ENCODE data around the gene AKAP4. TPM values are rescaled to one million over a fixed set of nuclear protein-coding genes. Genes with fewer than 3 reads are reported as not detected.

Gene AKAP4, protein sequence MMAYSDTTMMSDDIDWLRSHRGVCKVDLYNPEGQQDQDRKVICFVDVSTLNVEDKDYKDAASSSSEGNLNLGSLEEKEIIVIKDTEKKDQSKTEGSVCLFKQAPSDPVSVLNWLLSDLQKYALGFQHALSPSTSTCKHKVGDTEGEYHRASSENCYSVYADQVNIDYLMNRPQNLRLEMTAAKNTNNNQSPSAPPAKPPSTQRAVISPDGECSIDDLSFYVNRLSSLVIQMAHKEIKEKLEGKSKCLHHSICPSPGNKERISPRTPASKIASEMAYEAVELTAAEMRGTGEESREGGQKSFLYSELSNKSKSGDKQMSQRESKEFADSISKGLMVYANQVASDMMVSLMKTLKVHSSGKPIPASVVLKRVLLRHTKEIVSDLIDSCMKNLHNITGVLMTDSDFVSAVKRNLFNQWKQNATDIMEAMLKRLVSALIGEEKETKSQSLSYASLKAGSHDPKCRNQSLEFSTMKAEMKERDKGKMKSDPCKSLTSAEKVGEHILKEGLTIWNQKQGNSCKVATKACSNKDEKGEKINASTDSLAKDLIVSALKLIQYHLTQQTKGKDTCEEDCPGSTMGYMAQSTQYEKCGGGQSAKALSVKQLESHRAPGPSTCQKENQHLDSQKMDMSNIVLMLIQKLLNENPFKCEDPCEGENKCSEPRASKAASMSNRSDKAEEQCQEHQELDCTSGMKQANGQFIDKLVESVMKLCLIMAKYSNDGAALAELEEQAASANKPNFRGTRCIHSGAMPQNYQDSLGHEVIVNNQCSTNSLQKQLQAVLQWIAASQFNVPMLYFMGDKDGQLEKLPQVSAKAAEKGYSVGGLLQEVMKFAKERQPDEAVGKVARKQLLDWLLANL
- not detected in 2 replicates for total RNA-seq (2014; rRNA removed; shearing (Covaris generic))
- polyA plus RNA-seq (2015; cell fraction: cytosol; rRNA removed), result not detected in 2 replicates
- polyA plus RNA-seq (2015; cell fraction: nucleus; rRNA removed), result not detected in 2 replicates

DNA sequence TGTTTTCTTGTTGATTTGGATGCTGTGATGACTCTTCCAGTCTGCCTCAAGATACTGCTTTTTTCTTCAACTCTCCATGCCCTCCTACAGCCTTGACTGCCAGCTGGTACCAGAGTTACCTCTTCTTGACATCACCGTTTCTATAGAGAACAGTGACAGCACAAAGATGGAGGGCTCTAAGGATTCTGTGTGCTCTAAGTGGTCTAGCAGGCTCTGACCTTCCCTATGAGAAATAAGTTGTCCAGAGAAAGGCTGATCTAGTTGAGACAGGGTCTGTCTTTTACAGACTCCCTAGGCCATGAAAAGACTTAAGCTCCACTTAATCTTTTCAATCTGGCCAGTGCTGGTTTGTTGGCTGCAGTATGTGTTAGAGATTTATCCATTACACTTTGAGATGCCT is at the start of gene AKAP4:
Gene AKAP4 (minus strand): TSS at position 101 of the 400 bp plus-strand sequence. CDS start 118 bp downstream, outside the sequence.
- no peak for DNase-seq (ENCODE audit: low read depth)

DNA sequence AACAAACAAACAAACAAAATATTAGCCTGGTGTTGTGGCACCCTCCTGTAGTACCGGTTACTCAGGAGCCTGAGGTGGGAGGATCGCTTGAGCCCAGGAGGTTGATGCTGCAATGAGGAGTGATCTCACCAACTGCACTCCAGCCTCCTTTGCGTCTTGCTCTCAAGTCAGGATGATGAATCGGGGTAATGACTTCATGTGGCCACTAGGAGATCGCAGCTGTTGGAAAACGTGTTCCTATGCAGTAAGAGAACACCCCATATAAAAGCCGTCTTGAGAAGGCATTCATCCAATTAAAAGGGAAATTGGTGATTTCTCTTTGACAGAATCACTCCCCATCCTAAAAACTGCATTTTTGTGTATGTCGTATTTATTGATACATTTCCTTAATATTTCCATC is 10.7 kb upstream of the AKAP4 start:
- peak; percentile 17 for DNase-seq (ENCODE audit: low read depth)

DNA sequence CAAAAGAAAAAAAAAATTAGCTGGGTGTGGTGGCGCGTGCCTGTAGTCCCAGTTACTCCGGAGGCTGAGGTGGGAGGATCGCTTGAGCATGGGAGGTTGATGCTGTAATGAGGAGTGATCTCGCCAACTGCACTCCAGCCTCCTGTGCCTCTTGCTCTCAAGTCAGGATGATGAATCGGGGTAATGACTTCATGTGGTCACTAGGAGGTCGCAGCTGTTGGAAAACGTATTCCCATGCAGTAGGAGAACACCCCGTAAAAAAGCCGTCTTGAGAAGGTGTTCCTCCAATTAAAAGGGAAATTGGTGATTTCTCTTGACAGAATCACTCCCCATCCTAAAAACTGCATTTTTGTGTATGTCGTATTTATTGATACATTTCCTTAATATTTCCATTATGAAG is 5.9 kb upstream of the AKAP4 start:
- DNase-seq (ENCODE audit: low read depth), result no peak

DNA sequence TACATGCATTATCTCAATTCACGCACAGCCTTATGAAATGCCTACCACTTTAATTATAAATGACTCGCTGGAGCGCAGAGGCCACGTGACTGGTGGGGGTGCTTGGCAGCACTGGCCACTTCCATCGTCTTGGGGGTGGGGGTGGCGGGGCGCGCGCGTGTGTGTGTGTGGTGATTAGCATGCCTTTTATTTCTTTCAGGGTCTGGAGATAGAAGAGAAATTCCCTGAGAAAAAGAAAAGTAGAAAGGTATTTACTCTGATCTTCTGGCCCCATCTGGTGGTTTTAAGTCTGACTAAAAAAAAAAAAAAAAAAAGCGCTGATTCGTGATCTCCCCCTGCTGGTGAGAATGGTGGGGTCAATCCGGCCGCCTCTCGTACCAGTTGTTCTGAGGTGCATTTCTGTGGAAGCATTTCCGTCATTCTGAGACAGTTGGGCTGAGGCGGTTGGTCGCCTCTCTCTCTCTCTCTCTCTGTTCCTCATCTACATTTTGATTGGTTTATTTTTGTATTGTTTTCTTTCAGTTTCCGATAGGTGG is 3.6 kb upstream of the AKAP4 start, which contains the start of gene CCNB3:
Gene CCNB3 (plus strand): TSS at position 402 of the 536 bp plus-strand sequence. CDS start 80,399 bp downstream, outside the sequence.
- DNase-seq (ENCODE audit: low read depth), result peak; percentile 71

DNA sequence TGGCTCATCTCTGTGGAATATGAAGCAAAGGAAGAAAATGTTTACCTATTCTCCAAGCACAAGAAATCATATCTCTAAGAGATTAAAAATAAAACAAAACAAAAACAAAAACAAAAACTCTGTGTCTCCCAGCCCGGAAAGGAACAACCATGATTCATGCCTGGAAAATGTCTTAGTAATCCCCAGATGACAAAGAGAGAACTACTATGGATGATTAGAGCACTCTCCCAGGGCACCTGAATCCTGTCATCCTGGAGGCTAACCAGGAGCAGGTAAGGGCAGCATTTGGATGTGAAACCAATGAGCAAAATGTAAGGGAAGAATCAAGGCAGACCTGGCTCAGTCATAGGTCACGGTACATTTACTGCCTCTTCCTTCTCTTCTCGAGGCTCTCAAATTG is 1.7 kb upstream of the AKAP4 start:
- peak; percentile 1 for DNase-seq (ENCODE audit: low read depth)

DNA sequence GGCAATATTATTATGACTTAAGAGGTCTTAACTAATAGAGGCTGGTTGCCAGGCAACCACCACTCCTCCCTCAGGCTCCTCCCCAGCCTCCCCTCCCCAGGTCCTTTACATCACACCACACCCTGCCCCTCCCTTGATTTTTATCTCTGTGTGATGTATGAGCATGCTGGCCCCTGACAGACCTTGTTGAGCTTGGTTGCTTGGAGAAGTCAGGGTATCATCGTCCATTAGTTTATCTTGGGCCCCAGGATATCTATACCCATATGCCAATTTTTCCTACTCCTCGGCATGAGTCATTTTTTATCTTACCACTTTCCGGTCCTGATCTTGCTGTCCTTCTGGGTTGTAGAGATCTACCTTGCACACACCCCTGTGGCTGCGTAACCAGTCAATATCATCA is 2.5 kb downstream of the AKAP4 start:
- peak; percentile 6 for DNase-seq (ENCODE audit: low read depth)

DNA sequence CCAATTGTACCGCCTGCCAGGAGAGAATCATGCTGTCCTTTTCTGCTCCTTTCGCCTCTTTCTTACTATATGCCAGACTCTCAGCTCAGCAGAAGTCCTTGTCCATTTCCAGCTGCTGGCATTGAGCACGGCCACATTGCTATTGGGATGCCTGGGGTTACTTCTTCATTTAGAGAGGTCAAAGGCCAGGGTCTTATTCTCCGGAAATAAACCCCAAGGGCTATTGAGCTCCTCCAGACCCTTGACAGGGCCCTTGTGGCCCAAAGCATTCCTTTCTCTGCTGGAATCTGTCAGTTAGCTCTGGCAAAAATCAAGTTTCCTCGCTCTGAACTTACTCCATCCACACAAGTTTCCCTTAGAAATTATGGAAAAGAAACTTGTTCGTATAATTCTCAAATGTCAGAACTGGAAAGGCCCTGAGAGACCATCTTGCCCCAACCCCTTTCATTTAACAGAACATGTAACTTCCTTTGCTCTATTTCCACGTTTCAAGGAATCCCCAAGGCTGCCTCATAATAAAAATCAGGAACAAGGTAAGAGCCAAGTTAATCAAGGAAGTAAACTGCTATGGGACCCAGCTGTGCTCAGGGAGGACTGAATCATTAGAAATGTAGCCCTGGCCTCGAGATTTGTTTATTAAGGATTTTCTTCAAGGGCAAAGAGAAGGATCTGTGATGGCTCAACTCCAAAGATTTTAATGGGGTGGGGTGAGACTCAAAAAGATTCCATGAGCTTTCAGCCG is 11.8 kb downstream of the AKAP4 start:
- DNase-seq (ENCODE audit: low read depth), result no peak

DNA sequence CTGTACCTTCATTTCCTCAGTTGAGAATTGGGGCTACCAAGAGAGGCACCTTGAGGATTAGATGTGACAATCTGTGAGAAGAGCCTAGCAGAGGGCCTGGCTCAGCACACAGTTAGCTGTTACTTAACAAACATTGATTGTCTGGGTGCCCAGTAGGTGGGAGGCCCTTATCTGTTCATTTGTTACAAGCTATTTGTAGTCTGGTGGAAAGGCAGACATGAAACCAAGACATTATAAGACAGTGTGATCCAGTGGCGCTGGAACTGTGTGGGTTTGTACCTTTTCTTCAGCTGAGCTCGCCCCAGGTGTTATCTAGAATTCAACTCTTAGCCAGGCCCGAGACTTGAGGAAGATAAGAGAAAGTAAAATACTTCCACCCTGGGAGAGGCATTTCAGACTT is 16.9 kb downstream of the AKAP4 start:
- DNase-seq (ENCODE audit: low read depth), result no peak

DNA sequence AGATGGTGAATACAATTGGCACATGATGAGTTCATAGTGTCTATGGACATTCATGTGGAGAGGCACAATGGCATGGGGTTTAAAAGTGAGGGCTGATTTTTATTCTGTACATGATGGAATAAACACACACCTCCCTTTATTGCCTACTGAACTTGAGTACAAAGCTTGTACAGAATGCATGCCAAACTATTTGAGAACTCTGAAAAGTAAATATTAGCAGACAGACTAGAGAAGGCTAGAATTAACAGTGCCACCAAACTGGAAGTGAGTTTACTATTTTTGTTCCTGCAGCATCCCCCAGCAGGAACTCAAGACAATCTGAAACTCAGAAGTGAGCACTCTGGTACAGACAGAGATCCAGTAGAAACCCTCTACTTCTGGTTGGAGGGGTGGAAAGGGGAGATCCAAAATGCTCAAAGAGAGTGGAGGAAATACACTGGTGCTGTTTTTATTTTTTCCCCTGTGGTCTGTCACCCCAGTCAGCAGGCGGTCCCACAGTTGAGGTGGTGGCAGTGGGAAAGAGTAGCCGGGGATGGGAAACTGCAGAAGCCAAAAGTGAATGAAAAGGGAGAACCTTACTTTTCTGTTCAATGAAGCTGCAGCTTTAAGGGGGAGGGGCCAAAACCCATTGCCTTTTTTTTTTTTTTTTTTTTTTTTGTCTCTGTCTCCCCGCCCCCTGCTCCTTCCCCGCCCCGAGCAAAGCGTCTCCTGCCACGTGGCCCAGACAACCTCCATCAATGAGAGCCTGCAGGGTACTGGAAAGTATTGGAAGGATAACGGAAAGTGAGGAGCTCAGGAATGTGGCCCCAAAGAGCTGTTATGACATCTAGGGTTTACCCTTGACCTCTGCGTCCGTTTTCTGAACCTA is 20.5 kb downstream of the AKAP4 start:
- no peak for DNase-seq (ENCODE audit: low read depth)

DNA sequence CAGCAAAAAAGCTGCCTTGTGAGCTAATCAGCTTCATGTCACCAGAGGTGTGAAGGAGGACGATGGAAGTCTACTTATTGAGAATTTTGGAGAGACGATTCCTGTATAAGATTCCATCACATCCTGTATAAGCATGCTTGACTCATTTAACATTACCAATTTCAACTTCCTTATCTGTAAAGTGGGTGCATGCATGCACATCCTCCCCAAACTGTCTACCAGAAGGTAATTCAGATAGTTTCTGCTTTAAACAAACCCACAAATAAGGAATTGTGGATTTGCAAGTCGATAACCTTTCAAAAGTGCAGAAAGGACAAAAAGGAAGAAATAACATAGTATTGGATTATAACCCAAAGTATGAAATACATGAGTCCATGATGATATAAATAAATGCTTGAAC is 31.1 kb downstream of the AKAP4 start:
- DNase-seq (ENCODE audit: low read depth), result no peak

DNA sequence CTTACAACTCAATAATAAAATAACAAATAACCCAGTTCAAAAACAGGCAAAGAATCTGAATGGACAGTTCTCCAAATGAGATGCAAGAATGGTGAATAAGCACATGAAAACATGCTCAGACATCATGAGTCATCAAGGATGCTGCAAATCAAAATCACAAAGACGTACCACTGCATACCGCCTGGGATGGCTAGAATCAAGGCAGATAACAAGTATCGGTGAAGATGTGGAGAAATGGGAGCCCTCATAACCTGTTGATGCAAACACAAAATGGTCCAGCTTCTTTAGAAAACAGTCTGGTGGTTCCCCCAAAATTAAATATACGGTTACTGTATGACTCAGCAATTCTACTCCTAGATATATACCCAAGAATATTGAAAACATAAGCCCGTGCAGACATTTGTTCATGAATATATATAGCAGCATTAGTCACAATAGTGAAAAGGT is 32.5 kb downstream of the AKAP4 start:
- DNase-seq (ENCODE audit: low read depth), result peak; percentile 30

DNA sequence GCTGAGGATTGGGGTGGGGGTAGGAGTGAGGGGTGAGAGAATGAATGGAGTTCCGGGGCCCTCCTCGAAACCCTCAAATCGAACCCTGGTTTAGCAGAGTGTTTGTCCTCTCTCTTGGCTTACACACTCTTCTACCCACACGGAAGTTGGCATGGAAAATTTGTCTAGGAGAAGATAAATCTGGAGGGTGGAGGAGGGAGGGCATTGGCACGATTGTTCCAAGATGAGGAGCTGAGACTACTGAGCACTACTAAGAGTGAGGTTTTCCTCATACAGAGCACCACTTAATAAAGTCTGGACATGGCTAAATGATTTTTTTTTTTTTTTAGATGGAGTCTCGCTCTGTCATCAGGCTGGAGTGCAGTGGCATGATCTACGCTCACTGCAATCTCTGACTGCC is 33.4 kb downstream of the AKAP4 start:
- DNase-seq (ENCODE audit: low read depth), result no peak

DNA sequence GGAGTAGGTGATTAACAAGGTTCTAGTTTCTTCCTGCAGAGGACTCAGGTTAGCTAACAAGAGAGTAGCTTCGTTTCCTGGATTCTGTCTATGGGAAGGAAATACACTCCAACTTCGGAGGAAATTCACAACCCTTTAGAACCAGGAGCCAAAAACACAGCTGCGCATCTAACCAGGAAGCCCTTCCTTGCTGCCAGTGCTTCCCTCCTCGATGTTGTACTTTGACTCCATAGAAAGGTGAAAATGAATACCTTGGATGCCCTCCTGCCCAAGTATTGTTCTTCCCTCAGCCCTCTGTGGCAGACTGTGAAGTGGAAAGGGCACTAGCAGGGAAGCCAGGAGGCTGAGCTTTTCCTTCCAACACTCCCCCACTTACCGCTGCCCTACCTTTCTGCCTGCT is 35.1 kb downstream of the AKAP4 start:
- DNase-seq (ENCODE audit: low read depth), result no peak

DNA sequence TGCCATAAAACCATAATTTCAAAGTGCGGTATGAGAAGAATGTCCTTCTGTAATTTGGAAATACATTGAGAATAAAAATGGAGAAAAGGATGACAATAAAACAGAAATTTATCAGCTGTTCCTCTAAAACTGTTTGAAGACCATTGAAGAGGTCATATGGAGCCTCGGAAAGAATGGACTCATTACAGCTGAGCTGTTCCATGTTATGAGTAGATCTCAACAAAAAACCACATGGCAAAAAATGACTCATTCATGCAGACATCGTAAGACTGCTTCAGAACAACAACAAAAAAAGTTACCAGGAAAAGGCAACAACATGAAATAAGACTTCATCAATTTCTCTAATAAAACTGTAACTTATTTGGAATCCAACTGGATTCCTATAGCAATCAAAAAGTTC is 39.7 kb downstream of the AKAP4 start:
- DNase-seq (ENCODE audit: low read depth), result peak; percentile 11

DNA sequence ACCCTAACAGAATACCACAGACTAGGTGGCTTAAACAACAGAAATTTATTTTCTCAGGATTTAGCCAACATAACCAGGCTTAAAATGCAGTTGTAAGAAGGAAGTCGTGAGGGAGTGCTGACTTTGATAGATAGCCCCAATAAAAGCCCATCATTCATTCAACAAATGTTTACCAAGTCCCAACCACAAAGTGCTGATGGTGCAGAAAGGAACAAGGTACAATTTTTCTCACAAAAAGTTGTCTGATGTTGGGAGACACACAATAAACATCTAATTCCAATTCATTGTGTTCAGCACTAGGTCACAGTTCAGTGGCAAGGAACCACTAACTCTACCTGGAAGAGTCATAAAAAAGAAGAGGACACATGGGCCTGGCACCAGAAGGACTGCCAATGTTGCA is 42.2 kb downstream of the AKAP4 start:
- no peak for DNase-seq (ENCODE audit: low read depth)

DNA sequence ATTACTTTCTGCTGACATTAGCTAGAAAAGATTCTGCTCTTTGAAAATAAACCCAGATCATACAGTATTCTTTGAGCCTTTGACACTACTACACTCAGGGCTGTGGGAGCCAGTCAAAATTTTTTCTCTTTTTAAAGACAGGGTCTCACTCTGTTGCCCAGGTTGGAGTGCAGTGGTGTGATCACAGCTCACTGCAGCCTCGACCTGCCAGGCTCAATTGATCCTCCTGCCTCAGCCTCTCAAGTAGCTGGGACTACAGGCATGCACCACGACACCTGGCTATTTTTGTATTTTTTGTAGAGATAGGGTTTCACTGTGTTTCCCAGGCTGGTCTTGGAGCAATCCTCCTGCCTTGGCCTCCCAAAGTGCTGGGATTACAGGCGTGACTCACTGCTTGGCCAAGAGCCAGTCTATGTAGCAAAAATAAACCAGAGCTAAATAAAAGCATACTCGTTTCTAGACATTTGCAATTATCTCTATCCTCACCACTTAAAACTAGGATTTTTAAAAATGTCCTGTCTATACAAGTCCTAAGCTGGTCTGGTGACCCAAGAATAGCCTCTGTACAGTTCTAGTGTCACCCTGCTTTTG is 43.2 kb downstream of the AKAP4 start:
- DNase-seq (ENCODE audit: low read depth), result peak; percentile 1

DNA sequence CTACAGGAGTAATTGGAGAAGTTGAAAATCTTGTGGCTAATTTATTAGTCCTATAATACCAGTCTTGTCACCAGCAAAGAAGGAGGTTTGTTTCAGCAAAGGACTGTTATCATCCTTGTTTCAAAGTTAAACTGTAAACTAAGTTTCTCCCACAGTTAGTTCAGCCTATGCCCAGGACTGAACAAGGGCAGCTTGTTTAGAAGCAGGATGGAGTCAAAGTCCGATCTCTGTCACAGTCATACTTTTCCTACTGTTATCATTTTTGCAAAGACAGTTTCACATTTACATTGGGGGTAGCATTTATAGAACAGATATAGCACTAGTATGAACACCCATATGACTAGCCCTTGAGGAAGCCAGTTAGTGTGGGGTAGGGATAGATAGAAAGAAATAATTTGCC is 46.4 kb downstream of the AKAP4 start:
- DNase-seq (ENCODE audit: low read depth), result no peak

DNA sequence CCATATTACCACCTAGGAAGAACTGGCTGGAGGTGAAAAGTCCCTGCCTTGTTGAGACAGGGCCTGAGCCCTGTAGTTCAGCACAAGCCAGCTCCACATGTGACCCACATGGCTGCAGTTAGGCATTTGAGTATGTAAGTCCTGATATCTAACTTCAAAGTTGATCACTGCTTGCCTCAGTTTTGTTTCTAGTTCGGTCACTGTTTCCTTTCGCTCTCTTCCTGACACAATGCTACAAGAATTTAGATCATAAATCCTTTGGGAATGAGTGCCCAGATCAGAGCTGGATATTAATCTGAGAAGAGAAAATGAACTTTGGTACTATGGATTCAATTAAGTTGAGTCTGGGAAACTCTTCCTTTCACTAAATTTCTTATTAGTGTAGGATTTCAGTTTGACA is 48.4 kb downstream of the AKAP4 start:
- DNase-seq (ENCODE audit: low read depth), result no peak

DNA sequence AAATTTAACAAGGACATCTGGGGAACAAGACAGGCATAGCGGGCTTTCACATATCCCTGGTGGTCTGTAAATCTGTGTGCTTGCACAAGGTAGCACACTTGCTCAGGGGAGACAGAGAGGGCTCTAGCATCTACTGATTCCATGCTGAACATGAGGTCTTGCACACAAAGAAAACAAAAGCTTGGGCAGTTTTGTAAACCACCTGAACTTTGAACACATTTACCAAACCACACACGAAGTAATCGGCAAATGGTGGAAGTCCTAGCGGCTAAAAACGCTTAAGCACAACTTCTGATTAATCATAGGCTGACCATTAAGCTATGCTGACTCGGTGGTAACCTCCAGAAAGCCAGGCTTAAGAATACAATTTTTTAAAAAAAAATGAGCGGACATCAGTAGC is 52.8 kb downstream of the AKAP4 start:
- no peak for DNase-seq (ENCODE audit: low read depth)

Data from HT1080 (cell line).